H1 (cell line): Measurements from ENCODE around the gene CATSPERD. TPM values are rescaled to one million over a fixed set of nuclear protein-coding genes. Genes with fewer than 3 reads are reported as not detected.

Source experiments
- CTCF ChIA-PET: fragments of 300-600 bp; sonication (Branson Sonifier 250); formaldehyde crosslinking; loops from one replicate; lab custom pipeline; 2021; ENCODE audit not compliant: partially characterized antibody; lab: Charles Lee
- POLR2A ChIA-PET: fragments of 300-600 bp; sonication (Branson Sonifier 250); formaldehyde crosslinking; loops from one replicate; lab custom pipeline; 2021; ENCODE audit warnings: inconsistent platforms; ENCODE audit not compliant: partially characterized antibody; lab: Charles Lee
- DNase-seq, 2 experiments: peaks; one replicate each; pipeline versions ENCODE4 v3.0.0 to v3.0.0-alpha.2; 2010 to 2022; ENCODE audit warnings: low spot score in 2 of 2, low read depth in 1 of 2, mixed read lengths in 1 of 2
- FAIRE-seq: peaks from 2 replicates; lab custom pipeline; 2011; peaks lifted over from hg19 to GRCh38; lab: Jason Lieb, UNC
- H2AFZ ChIP-seq: 2 replicates; pipeline ENCODE4 v1.8.1; 2012; ENCODE audit warnings: low read length, inconsistent platforms
- H2AK5ac ChIP-seq: 2 replicates; pipeline ENCODE4 v1.6.1; 2013; ENCODE audit warnings: low read depth, low read length
- H2BK120ac ChIP-seq: replicated peaks from 2 replicates; pipeline ENCODE3; 2013; ENCODE audit warnings: low read depth, low read length, inconsistent platforms
- H2BK12ac ChIP-seq: 2 replicates; pipeline ENCODE4 v1.6.1; 2013; ENCODE audit warnings: low read depth, low read length
- H2BK15ac ChIP-seq: 2 replicates; pipeline ENCODE4 v1.6.1; 2013; ENCODE audit warnings: low read length
- H2BK20ac ChIP-seq: 2 replicates; pipeline ENCODE4 v1.6.1; 2013; ENCODE audit warnings: low read length
- H2BK5ac ChIP-seq: 2 replicates; pipeline ENCODE4 v1.6.1; 2013; ENCODE audit warnings: low read depth, low read length
- H3K14ac ChIP-seq: 2 replicates; pipeline ENCODE4 v1.6.1; 2013; ENCODE audit warnings: inconsistent platforms; ENCODE audit not compliant: insufficient read length
- H3K18ac ChIP-seq: 2 replicates; pipeline ENCODE4 v1.6.1; 2013; ENCODE audit warnings: low read length; ENCODE audit errors: extremely low read depth
- H3K23ac ChIP-seq: 2 replicates; pipeline ENCODE4 v1.6.1; 2013; ENCODE audit warnings: inconsistent platforms; ENCODE audit not compliant: insufficient read length
- H3K23me2 ChIP-seq: 2 replicates; pipeline ENCODE4 v1.6.1; 2013; ENCODE audit warnings: low read depth, low read length
- H3K27ac ChIP-seq: 2 replicates; pipeline ENCODE4 v1.6.1; 2011; ENCODE audit warnings: low read depth, low read length, inconsistent platforms
- H3K27me3 ChIP-seq, 4 experiments: replicated peaks in 1 of 4; 1 replicate in 1 of 4; 2 replicates in 3 of 4; pipeline versions ENCODE4 v1.6.1 to v1.8.1; 2011 to 2013; ENCODE audit warnings: low read length in 3 of 4, mild to moderate bottlenecking in 3 of 4, inconsistent platforms in 2 of 4, mixed read lengths in 2 of 4, moderate library complexity in 1 of 4; ENCODE audit not compliant: control insufficient read depth in 3 of 4, insufficient read depth in 3 of 4; ENCODE audit errors: extremely low read depth in 1 of 4
- H3K36me3 ChIP-seq, 4 experiments: 2 replicates each; pipeline versions ENCODE4 v1.6.1 to v1.8.1; 2011 to 2013; ENCODE audit warnings: mild to moderate bottlenecking in 4 of 4, low read length in 3 of 4, moderate library complexity in 2 of 4, control low read depth in 1 of 4, inconsistent platforms in 1 of 4; ENCODE audit not compliant: insufficient read depth in 4 of 4, control insufficient read depth in 2 of 4
- H3K4ac ChIP-seq: replicated peaks from 2 replicates; pipeline ENCODE3; 2013; ENCODE audit warnings: low read length, low read depth, mixed read lengths, inconsistent platforms; ENCODE audit not compliant: insufficient read length
- H3K4me1 ChIP-seq, 4 experiments: replicated peaks in 1 of 4; 1 replicate in 1 of 4; 2 replicates in 3 of 4; pipeline versions ENCODE4 v1.6.1 to v1.8.1; 2011 to 2013; ENCODE audit warnings: low read length in 3 of 4, inconsistent platforms in 2 of 4, mixed read lengths in 1 of 4; ENCODE audit not compliant: insufficient read depth in 4 of 4, control insufficient read depth in 3 of 4
- H3K4me2 ChIP-seq, 2 experiments: 2 replicates each; pipeline versions ENCODE4 v1.6.1 to v1.8.1; 2011 to 2013; ENCODE audit warnings: low read depth in 2 of 2, low read length in 2 of 2, control low read depth in 1 of 2, inconsistent platforms in 1 of 2, mild to moderate bottlenecking in 1 of 2; ENCODE audit not compliant: insufficient read depth in 1 of 2
- H3K4me3 ChIP-seq, 4 experiments: fragments of 200-600, 300-600 bp in 1 of 4; sonication (generic), shearing (Covaris generic), sonication (Bioruptor Twin) in 1 of 4; 2 replicates each; pipeline versions ENCODE4 v1.5.1 to v1.8.1; 2011 to 2016; ENCODE audit warnings: low read length in 4 of 4, low read depth in 3 of 4, control low read depth in 2 of 4, inconsistent platforms in 2 of 4, mild to moderate bottlenecking in 2 of 4, mixed read lengths in 1 of 4, moderate library complexity in 1 of 4; ENCODE audit not compliant: insufficient read depth in 2 of 4; ENCODE audit errors: extremely low read depth in 1 of 4
- H3K56ac ChIP-seq: replicated peaks from 2 replicates; pipeline ENCODE3; 2013; ENCODE audit warnings: low read depth, mild to moderate bottlenecking, mixed read lengths, low read length, inconsistent platforms; ENCODE audit not compliant: insufficient read length
- H3K79me1 ChIP-seq: 2 replicates; pipeline ENCODE4 v1.6.1; 2013; ENCODE audit warnings: low read depth, low read length, control low read depth
- H3K79me2 ChIP-seq, 2 experiments: 2 replicates each; pipeline versions ENCODE4 v1.6.1 to v1.8.1; 2012 to 2013; ENCODE audit warnings: low read length in 2 of 2, mild to moderate bottlenecking in 2 of 2, inconsistent platforms in 1 of 2; ENCODE audit not compliant: insufficient read depth in 2 of 2, control insufficient read depth in 1 of 2
- H3K9ac ChIP-seq, 4 experiments: replicated peaks in 1 of 4; 1 replicate in 1 of 4; 2 replicates in 3 of 4; pipeline versions ENCODE4 v1.6.1 to v1.8.1; 2011 to 2013; ENCODE audit warnings: low read depth in 3 of 4, low read length in 3 of 4, control low read depth in 2 of 4, mild to moderate bottlenecking in 2 of 4, moderate library complexity in 2 of 4, inconsistent platforms in 1 of 4; ENCODE audit errors: extremely low read depth in 1 of 4
- H3K9me3 ChIP-seq, 2 experiments: 2 replicates each; pipeline versions ENCODE4 v1.6.1 to v1.8.1; 2012 to 2013; ENCODE audit warnings: mild to moderate bottlenecking in 2 of 2, moderate library complexity in 2 of 2, control low read depth in 1 of 2, inconsistent platforms in 1 of 2, low read depth in 1 of 2, low read length in 1 of 2, mixed read lengths in 1 of 2; ENCODE audit not compliant: insufficient read depth in 2 of 2
- H4K20me1 ChIP-seq, 2 experiments: replicated peaks in 1 of 2; 2 replicates each; pipeline versions ENCODE3 to v1.8.1; 2011 to 2013; ENCODE audit warnings: inconsistent platforms in 2 of 2, low read length in 2 of 2, mild to moderate bottlenecking in 1 of 2; ENCODE audit not compliant: insufficient read depth in 2 of 2, control insufficient read depth in 1 of 2
- H4K5ac ChIP-seq: 2 replicates; pipeline ENCODE4 v1.6.1; 2013; ENCODE audit warnings: low read length, low read depth, mixed read lengths, inconsistent platforms; ENCODE audit not compliant: insufficient read length
- H4K8ac ChIP-seq: 2 replicates; pipeline ENCODE4 v1.8.0; 2013; ENCODE audit warnings: mild to moderate bottlenecking, moderate library complexity, low read length, inconsistent platforms; ENCODE audit not compliant: insufficient read depth; ENCODE audit errors: extremely low read depth
- H4K91ac ChIP-seq: replicated peaks from 2 replicates; pipeline ENCODE3; 2013; ENCODE audit warnings: low read length, mixed read lengths, inconsistent platforms; ENCODE audit not compliant: insufficient read length
- ASH2L ChIP-seq: fragments of 200-600, 300-600 bp; sonication (generic); IDR thresholded peaks from one replicate; pipeline ENCODE4 v1.7.1; 2017; ENCODE audit warnings: low read length
- CREB1 ChIP-seq: IDR thresholded peaks from 2 replicates; pipeline ENCODE4 v1.6.1; 2012; ENCODE audit warnings: inconsistent platforms
- GABPA ChIP-seq: IDR thresholded peaks from 2 replicates; pipeline ENCODE4 v1.6.1; 2011; ENCODE audit warnings: mild to moderate bottlenecking, low read length, moderate library complexity, borderline replicate concordance; ENCODE audit not compliant: insufficient read depth
- RBBP5 ChIP-seq: IDR thresholded peaks from 2 replicates; pipeline ENCODE4 v1.7.1; 2012; ENCODE audit warnings: low read depth, mild to moderate bottlenecking, inconsistent platforms, low read length, moderate library complexity, borderline replicate concordance
- SP2 ChIP-seq: IDR thresholded peaks from 2 replicates; pipeline ENCODE4 v1.6.1; 2012; ENCODE audit warnings: mild to moderate bottlenecking, low read length, inconsistent platforms
- SRF ChIP-seq: IDR thresholded peaks from 2 replicates; pipeline ENCODE4 v1.6.1; 2011; ENCODE audit warnings: mild to moderate bottlenecking, low read depth, low read length, moderate library complexity
- TAF1 ChIP-seq: IDR thresholded peaks from 2 replicates; pipeline ENCODE4 v1.6.1; 2011; ENCODE audit warnings: mild to moderate bottlenecking, low read depth, low read length
- ZNF274 ChIP-seq: IDR thresholded peaks from 2 replicates; pipeline ENCODE4 v1.7.0; 2012; ENCODE audit warnings: low read length, borderline replicate concordance; ENCODE audit errors: extremely low read depth
- WGBS, 2 experiments: shearing (Covaris generic) in 1 of 2; methylation state at CpG; one replicate each; pipeline versions ENCODE4 v1.1.6 to v1.1.7; 2013 to 2015; ENCODE audit warnings: low lambda C conversion rate in 2 of 2, mixed read lengths in 2 of 2, inconsistent platforms in 1 of 2, low coverage in 1 of 2, missing lambda C conversion rate in 1 of 2; ENCODE audit not compliant: insufficient replicate concordance in 2 of 2, insufficient coverage in 1 of 2, insufficient read length in 1 of 2; ENCODE audit errors: extremely low coverage in 1 of 2, missing lambda C conversion rate in 1 of 2; 5-methylcytosine and 5-hydroxymethylcytosine counted together
- polyA plus RNA-seq, 7 experiments: library from polyadenylated mRNA; depleted of rRNA in 3 of 7; stranded (reverse) in 5 of 7; unstranded in 2 of 7; fragments of >200 nt in 5 of 7; fragments of 200-250 nt in 2 of 7; gene quantifications; 1 replicate in 5 of 7; 2 replicates in 1 of 7; 4 replicates in 1 of 7; pipeline versions ENCODE4 v1.2.1 to v1.2.3, GENCODE V29; 2011 to 2013; ENCODE audit warnings: missing spikeins in 2 of 7, mixed read lengths in 2 of 7
- total RNA-seq: library from RNA; stranded (reverse); fragmentation: NEBNext Ultra II Directional; extraction: Animal tissue kit (Norgen Biotek cat#: 25700); gene quantifications from 2 replicates; pipeline ENCODE4 v1.2.1, GENCODE V29; 2021
- TF ChIP-seq, protein P1 (sequence below): IDR thresholded peaks from 2 replicates; pipeline ENCODE4 v1.6.1; 2012; ENCODE audit warnings: low read length, inconsistent platforms

CATSPERD gene
- total and polyA plus RNA-seq, 2 of the 8 experiments (the other 6 are each of a cell fraction or from before 2014, with no cell fraction given): 0.12 TPM; not detected in 1

DNA sequence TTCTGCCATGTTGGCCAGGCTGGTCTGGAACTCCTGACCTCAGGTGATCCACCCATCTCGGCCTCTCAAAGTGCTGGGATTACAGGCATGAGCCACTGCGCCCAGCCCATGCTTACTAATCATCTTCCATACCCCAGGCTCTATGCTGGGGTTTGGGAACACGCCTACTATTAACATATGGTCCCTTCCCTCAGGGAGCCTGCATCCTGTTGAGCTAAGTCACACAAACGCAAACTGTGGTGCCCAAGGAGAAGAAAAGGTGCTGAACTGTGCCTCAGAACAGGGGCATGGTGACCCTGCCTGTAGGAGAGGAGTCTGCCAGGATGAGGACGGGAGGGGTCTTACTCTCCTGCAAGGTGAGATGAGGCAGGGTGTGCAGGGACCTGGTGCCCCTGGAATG, 45.7 kb upstream of the CATSPERD start:
- H3K27me3 ChIP-seq: no peaks in the 10 kb centered on the region
- H3K79me1 ChIP-seq: peaks cover 1% of the 10 kb centered on the region; the same call in 1 of the 2 replicates
- DNase-seq (no peak), FAIRE-seq (no peak)
- H2AFZ ChIP-seq: no peak overlapping the region
- 89% methylated on average over 5 of the region's 5 CpGs; no CpG with 5 or more reads in 1 of the 2 experiments for WGBS, 2 experiments
- H3K9me3 ChIP-seq: no peaks in the 10 kb centered on the region
- no peak overlapping the region for H2BK12ac ChIP-seq
- H2BK20ac ChIP-seq: no peak overlapping the region
- H2BK5ac ChIP-seq: no peak overlapping the region
- no peak overlapping the region for H2AK5ac ChIP-seq
- peaks cover 8% of the 10 kb centered on the region; the same call in 1 of the 2 replicates for H3K23me2 ChIP-seq
- no peak overlapping the region for H3K14ac ChIP-seq
- no peak overlapping the region for H3K4me3 ChIP-seq
- no peak overlapping the region for H4K8ac ChIP-seq
- H4K91ac ChIP-seq: no peak overlapping the region
- no peak overlapping the region for H2BK15ac ChIP-seq
- TF ChIP-seq SRF (no peak), ZNF274 (no peak), ASH2L (no peak), RBBP5 (no peak), SP2 (no peak), CREB1 (no peak), GABPA (no peak), TAF1 (no peak)
- TF ChIP-seq, protein P1, sequence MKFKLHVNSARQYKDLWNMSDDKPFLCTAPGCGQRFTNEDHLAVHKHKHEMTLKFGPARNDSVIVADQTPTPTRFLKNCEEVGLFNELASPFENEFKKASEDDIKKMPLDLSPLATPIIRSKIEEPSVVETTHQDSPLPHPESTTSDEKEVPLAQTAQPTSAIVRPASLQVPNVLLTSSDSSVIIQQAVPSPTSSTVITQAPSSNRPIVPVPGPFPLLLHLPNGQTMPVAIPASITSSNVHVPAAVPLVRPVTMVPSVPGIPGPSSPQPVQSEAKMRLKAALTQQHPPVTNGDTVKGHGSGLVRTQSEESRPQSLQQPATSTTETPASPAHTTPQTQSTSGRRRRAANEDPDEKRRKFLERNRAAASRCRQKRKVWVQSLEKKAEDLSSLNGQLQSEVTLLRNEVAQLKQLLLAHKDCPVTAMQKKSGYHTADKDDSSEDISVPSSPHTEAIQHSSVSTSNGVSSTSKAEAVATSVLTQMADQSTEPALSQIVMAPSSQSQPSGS: no peak
- H2BK120ac ChIP-seq: no peak overlapping the region
- no peak overlapping the region for H3K27ac ChIP-seq
- POLR2A ChIA-PET: interaction anchor here (1.0 to 4.1 kb wide), 3 partner anchors 12 to 52 kb away, joined by 3 to 51 read pairs (median 8); partner anchors contain the start of genes RPL36, SAFB and SAFB2
- H3K18ac ChIP-seq: no peak overlapping the region
- H3K4me1 ChIP-seq: peaks cover 0 to 3% (median under 1%) of the 10 kb centered on the region in 4 experiments; a peak in 3 of 7 replicates
- H4K5ac ChIP-seq: no peak overlapping the region
- H3K56ac ChIP-seq: no peak overlapping the region
- CTCF ChIA-PET: interaction anchor here (0.8 kb wide), 1 partner anchor 13 kb away, joined by 3 read pairs; no protein-coding TSS in a partner anchor
- no peak overlapping the region for H3K4ac ChIP-seq
- H3K4me2 ChIP-seq: no peak overlapping the region
- H3K23ac ChIP-seq: no peak overlapping the region
- peaks cover 0 to 3% (median 3%) of the 10 kb centered on the region in 4 experiments; a peak in 4 of 8 replicates for H3K36me3 ChIP-seq
- H3K79me2 ChIP-seq: no peaks in the 10 kb centered on the region
- H4K20me1 ChIP-seq: peaks cover 0 to 3% of the 10 kb centered on the region in 2 experiments
- H3K9ac ChIP-seq: no peak overlapping the region
